Activated effector memory CD4-positive, alpha-beta T cell treated with Interleukin-2 at 50 U/mL for 16 hours (primary cell): ENCODE measurements around the gene TRAPPC11.
A peak's percentile ranks its signal among the peaks of the same experiment; 100 is the strongest.

Source experiments
- DNase-seq: peaks from one replicate; pipeline ENCODE4 v3.0.0-alpha.2; 2020

The TRAPPC11 gene

GRCh38 chr4:183638436-183638835 is 20.7 kb upstream of the TRAPPC11 start:
- DNase-seq: no peak

DNA sequence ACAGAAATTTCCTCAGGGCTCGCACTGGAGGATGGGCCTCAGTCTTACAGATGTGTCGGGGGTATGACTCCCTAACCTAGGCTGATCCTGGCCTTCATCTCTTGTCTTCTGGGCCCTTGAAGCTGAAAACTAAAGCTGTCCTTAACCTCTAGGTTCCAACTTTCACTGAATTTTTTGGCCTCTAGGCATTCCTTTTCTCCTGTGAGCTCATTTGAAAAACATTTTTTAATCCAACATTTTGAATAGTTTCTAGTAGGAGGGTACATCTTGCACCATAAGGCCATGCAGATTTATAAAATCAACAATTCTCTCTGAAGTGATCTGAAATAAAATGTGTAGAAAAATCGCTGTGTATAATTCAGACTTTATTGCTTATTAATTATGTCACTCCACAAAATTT is 19.8 kb upstream of the TRAPPC11 start:
- DNase-seq: no peak

GRCh38 chr4:183645326-183645725 is 13.8 kb upstream of the TRAPPC11 start:
- no peak for DNase-seq

DNA sequence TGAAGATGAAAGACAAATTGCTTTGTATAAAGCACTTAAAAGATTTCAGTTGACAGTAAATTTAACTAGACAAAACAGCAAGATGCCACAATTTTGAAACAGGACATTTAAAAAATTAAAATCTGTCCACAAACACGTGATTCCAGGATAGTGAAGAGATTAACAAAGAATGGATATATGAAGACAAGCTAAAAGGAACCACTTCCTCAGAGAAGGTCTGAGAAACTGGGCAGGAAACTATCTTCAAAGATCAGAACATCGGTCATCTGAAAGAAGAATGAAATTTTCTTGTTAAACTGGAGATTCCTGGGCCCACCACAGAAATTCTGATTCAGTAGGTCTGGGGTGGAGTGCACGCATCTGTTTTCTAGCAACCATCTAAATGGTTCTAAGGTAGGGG is 1.5 kb upstream of the TRAPPC11 start:
- DNase-seq: no peak

DNA sequence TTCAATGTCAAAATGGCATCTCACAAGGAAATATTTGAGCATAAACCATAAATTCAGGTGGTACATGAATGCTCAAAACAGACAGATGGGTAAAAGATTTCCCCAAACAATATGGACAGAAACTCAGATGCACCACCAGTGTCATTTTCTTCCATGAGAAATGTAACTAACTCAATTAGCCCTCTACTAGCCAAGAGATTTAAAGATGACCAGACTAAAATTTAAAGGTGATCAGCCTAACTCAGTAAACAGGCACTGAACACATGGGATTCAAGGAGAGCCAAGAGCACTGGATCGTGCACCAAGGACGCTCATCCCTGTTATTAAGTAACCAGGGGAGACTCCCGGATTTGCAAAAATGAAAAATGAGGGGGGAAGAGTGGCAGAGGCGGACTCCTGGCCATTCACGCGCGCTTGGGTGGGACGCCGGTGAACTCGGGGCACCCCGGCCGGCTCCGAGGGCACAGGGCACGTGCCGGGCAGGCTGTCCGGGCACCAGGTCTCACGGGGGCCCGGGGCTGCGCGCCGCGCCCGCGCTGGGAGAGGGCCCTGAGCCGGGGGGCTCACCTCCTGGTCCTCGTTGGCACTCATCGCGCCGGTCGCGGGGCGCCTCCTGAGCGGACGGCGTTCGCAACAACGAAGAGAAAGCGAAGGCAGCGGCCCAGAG is 598 bp upstream of the TRAPPC11 start:
- DNase-seq: no peak

GRCh38 chr4:183659872-183660242 is 764 bp downstream of the TRAPPC11 start:
- DNase-seq: no peak

- no peak for DNase-seq
These were observed 7.0 kb downstream of the TRAPPC11 start for GRCh38 chr4:183666088-183666487.

GRCh38 chr4:183670251-183670650 is 11.2 kb downstream of the TRAPPC11 start:
- no peak for DNase-seq

DNA sequence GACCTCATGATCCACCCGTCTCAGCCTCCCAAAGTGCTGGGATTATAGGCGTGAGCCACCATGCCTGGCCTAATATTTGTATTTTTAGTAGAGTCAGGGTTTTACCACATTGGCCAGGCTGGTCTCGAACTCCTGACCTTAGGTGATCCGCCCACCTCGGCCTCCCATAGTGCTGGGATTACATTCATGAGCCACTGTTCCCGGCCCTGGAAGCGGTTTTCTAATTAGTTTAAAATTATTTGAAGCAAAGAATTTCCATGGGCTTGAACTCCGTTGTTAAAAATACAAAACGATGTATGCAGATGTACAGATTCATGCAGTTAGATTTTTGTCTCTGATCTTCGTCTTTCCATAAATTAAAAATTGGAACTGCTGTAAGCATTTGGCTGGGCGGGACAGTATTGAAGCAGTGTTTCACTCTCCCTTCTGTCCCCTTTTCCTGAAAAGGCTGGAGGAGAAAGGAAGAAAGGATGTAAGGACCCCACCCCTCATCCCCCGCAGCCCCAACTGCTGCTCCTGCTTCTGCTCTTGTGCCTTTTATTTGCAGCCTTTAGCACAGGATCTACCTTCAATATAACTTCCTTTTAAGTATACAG is 12.0 kb downstream of the TRAPPC11 start:
- DNase-seq: no peak

- DNase-seq: no peak
These were observed 15.1 kb downstream of the TRAPPC11 start for GRCh38 chr4:183674153-183674552.

- DNase-seq: no peak
These were observed 16.5 kb downstream of the TRAPPC11 start for GRCh38 chr4:183675625-183676024.

GRCh38 chr4:183681119-183681518 is 22.0 kb downstream of the TRAPPC11 start:
- no peak for DNase-seq

GRCh38 chr4:183686461-183686860 is 27.4 kb downstream of the TRAPPC11 start:
- DNase-seq: no peak

DNA sequence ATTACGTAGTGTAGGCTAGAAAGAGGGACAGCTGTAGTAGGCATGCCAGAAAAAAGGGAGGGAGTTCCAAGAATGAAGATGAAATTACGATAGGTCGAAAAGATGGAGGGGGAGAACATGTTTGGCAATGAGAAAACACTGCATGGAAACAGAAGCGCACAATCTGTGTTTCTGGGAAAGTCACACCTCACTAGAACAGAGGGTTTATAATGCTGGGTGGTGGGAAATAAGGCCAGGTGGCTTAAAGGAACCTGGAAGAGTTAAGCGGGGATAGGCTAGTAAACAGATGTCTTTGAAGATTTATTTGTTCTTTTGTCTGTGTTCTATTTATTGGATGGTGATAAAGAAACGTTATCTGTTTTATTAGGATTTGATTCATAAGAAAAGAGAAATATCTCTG is 29.1 kb downstream of the TRAPPC11 start:
- no peak for DNase-seq

GRCh38 chr4:183691006-183691405 is 31.9 kb downstream of the TRAPPC11 start:
- no peak for DNase-seq

DNA sequence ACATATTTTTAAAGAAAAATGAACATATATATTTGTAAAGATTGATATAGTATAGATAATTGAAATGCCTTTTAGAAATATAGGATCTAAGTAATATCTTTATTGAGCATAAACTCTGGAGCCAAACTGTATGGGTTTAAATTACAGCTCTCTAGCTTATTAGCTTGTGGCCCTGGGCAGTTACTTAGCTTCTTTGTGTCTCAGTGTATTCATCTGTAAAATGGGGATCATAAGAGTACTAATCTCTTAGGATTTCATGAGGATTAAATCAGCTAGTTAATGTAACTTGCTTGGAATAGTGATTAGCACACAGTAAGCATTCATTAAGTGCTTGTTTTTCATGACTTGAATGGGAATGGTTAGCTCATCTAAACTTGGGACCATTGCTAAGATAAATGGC is 32.8 kb downstream of the TRAPPC11 start:
- DNase-seq: no peak

GRCh38 chr4:183698909-183699308 is 39.8 kb downstream of the TRAPPC11 start:
- DNase-seq: no peak

- no peak for DNase-seq
These were observed 41.3 kb downstream of the TRAPPC11 start for GRCh38 chr4:183700407-183700806.

GRCh38 chr4:183702492-183702891 is 43.4 kb downstream of the TRAPPC11 start:
- no peak for DNase-seq

GRCh38 chr4:183714626-183715025 is 55.5 kb downstream of the TRAPPC11 start:
- no peak for DNase-seq

- no peak for DNase-seq
These were observed 57.2 kb downstream of the TRAPPC11 start for GRCh38 chr4:183716302-183716701.

- no peak for DNase-seq
These were observed 59.8 kb downstream of the TRAPPC11 start for GRCh38 chr4:183718876-183719275.

DNA sequence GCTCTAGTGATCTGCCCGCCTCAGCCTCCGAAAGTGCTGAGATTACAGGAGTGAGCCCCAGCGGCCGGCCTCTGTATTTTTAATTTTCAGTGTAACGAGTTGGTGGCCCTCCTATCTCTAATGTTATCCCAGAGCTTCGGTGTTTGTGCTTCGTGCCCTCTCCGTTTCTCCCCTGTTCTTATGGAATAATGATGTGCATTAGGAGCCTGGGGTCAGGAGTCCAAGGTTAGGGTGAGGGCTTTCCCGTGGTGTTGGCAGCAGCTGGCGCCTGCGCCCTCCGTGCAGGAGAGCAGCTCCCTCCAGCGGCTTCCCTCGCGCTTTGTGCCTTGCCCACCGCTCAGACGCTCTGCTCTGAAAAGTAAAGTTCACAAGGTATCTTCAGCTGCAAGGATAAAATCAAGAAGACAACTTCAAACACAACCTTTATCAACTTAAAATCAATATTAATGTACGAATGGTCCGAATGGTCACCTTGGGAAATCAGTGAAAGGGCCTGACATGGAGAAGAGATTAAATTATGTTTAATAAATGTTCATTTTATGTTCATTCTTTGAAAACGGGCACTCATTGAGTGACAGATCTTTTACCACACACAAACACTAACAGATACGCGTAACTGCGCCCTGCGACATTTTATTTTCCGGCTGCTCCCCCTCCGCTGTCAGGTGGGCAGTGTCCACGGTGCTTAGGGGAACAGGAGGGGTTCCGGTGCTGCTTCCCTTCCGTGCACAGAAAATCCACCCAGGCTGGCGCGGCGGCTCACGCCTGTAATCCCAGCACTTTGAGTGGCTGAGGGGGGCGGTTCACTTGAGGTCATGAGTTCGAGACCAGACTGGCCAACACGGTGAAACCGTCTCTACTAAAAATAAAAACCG is 62.4 kb downstream of the TRAPPC11 start:
- DNase-seq: peak; percentile 29
